CD4-positive, alpha-beta memory T cell (primary cell): ENCODE measurements around the gene UROD. TPM values are rescaled to one million over a fixed set of nuclear protein-coding genes. Genes with fewer than 3 reads are reported as not detected.

ENCODE experiments used
- CTCF ChIA-PET: fragments of 350-600 bp; sonication (Branson Sonifier 250); formaldehyde crosslinking; loops from one replicate; lab custom pipeline; 2021; ENCODE audit warnings: inconsistent platforms; ENCODE audit not compliant: partially characterized antibody; lab: Charles Lee
- POLR2A ChIA-PET: fragments of 350-600 bp; sonication (Branson Sonifier 250); formaldehyde crosslinking; loops from one replicate; lab custom pipeline; 2021; ENCODE audit not compliant: partially characterized antibody; lab: Charles Lee
- DNase-seq, 5 donors: peaks; one replicate each; pipeline versions ENCODE4 v3.0.0 to v3.0.0-alpha.2; 2020 to 2022; ENCODE audit warnings: mixed read lengths in 1 of 5
- H3K27ac ChIP-seq: one replicate; pipeline ENCODE4 v1.7.0; 2013; ENCODE audit warnings: low read depth, low read length
- H3K27me3 ChIP-seq: 2 replicates; pipeline ENCODE4 v1.7.0; 2013; ENCODE audit warnings: mild to moderate bottlenecking, low read length, moderate library complexity; ENCODE audit not compliant: insufficient read depth
- H3K36me3 ChIP-seq: 2 replicates; pipeline ENCODE4 v1.7.0; 2013; ENCODE audit warnings: mild to moderate bottlenecking, low read length, moderate library complexity; ENCODE audit not compliant: insufficient read depth
- H3K4me1 ChIP-seq: 2 replicates; pipeline ENCODE4 v1.7.0; 2013; ENCODE audit warnings: mild to moderate bottlenecking, low read length, moderate library complexity; ENCODE audit not compliant: insufficient read depth
- H3K4me3 ChIP-seq, 2 donors: one replicate each; pipeline ENCODE4 v1.7.0; 2013; ENCODE audit warnings: low read length in 2 of 2, mild to moderate bottlenecking in 1 of 2
- H3K9me3 ChIP-seq, 2 donors: one replicate each; pipeline ENCODE4 v1.7.0; 2013; ENCODE audit warnings: low read length in 2 of 2, control low read depth in 1 of 2; ENCODE audit not compliant: control insufficient read depth in 1 of 2
- H3K27ac Mint-ChIP-seq, 7 donors: one replicate each; pipeline ENCODE4 v1.8.0; 2020 to 2021; ENCODE audit warnings: mixed read lengths in 7 of 7, mild to moderate bottlenecking in 6 of 7, inconsistent platforms in 3 of 7, moderate library complexity in 3 of 7
- H3K27me3 Mint-ChIP-seq, 2 donors: one replicate each; pipeline ENCODE4 v1.8.0; 2020 to 2021; ENCODE audit warnings: mixed read lengths in 2 of 2
- H3K36me3 Mint-ChIP-seq, 2 donors: one replicate each; pipeline ENCODE4 v1.8.0; 2020 to 2021; ENCODE audit warnings: mixed read lengths in 2 of 2, inconsistent platforms in 1 of 2, mild to moderate bottlenecking in 1 of 2
- H3K4me1 Mint-ChIP-seq, 4 donors: one replicate each; pipeline ENCODE4 v1.8.0; 2020 to 2021; ENCODE audit warnings: mixed read lengths in 4 of 4, mild to moderate bottlenecking in 1 of 4
- H3K4me3 Mint-ChIP-seq, 8 donors: one replicate each; pipeline ENCODE4 v1.8.0; 2020 to 2021; ENCODE audit warnings: mixed read lengths in 8 of 8, mild to moderate bottlenecking in 7 of 8, moderate library complexity in 6 of 8, inconsistent platforms in 3 of 8
- H3K9me3 Mint-ChIP-seq, 8 donors: one replicate each; pipeline ENCODE4 v1.8.0; 2020 to 2021; ENCODE audit warnings: mixed read lengths in 8 of 8, mild to moderate bottlenecking in 5 of 8, inconsistent platforms in 3 of 8, moderate library complexity in 1 of 8
- intact Hi-C: fragments of 100-400 bp; cut with micrococcal nuclease; formaldehyde crosslinking; loops from one replicate; pipeline ENCODE4 v1.15.1; 2023
- polyA plus RNA-seq, 2 donors: library from polyadenylated mRNA; unstranded; fragments of 300-500 nt; fragmentation: Illumina TruSeq; gene quantifications; one replicate each; pipeline ENCODE4 v1.2.3, GENCODE V29; 2021
- total RNA-seq, 2 experiments: library from RNA; stranded (reverse); gene quantifications; one replicate each; pipeline ENCODE4 v1.2.3, GENCODE V29; 2021

The UROD gene
- total and polyA plus RNA-seq, 4 experiments from 2014 or later = 46.0 to 114 (median 64.6) TPM

DNA sequence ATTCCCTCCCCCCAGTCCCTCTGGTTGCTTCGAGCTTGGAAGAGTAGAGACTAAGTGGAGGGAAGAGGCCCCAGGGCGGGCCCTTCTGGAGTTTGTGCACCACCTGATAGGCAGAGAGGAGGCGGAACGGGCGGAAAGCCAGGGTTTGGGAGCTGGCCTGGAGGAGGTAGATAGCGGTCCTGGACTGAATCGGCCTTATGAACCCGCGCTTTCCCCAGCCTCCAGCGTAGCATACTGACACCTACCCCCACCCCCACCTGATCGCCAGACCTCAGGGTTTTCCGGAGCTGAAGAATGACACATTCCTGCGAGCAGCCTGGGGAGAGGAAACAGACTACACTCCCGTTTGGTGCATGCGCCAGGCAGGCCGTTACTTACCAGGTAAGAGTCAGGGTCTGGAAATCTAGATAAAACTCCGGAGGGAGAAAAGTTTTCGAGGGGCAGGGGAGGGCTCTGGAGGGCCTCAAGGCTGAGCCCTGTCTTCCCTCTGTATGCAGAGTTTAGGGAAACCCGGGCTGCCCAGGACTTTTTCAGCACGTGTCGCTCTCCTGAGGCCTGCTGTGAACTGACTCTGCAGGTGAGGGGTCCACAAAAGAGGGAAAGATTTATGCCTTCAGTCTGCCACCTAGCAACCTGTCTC, 705 bp downstream of the UROD start:
- Histone ChIP-seq H3K4me3 (peak overlapping the region; percentile 86 to 98), H3K9me3 (no peaks in the 10 kb centered on the region), H3K27me3 (no peaks in the 10 kb centered on the region), H3K36me3 (peaks cover 19% of the 10 kb centered on the region), H3K27ac (peak overlapping the region; percentile 71), H3K4me1 (peaks cover 40% of the 10 kb centered on the region)
- Mint-ChIP-seq H3K36me3 (peaks cover 19 to 42% of the 10 kb centered on the region in 2 donors), H3K9me3 (no peaks in the 10 kb centered on the region), H3K4me3 (peak overlapping the region; percentile 88 to 98 (median 96)), H3K4me1 (peaks cover 29 to 60% (median 48%) of the 10 kb centered on the region in 4 donors), H3K27me3 (no peaks in the 10 kb centered on the region), H3K27ac (peak overlapping the region; percentile 91 to 99 (median 96))
- POLR2A ChIA-PET = interaction anchor here (0.9 to 8.4 kb wide), 21 partner anchors 10 to 571 kb away, joined by 3 to 158 read pairs (median 28); partner anchors contain the start of genes AKR1A1, BTBD19, CCDC163 and EIF2B3
- peak in 3 of 5 donors; percentile 7 to 47 (median 8) for DNase-seq
- intact Hi-C loops = loop anchor here (1.0 to 5.0 kb wide), 7 partner anchors 195 to 675 kb away; partner anchors contain the start of genes MUTYH, RNU5D-1, TOE1 and ZSWIM5
- CTCF ChIA-PET = interaction anchor here (0.9 to 13.1 kb wide), 16 partner anchors 27 to 570 kb away, joined by 3 to 388 read pairs (median 10); partner anchors contain the start of genes EIF2B3, MUTYH, PLK3 and RNU5D-1

DNA sequence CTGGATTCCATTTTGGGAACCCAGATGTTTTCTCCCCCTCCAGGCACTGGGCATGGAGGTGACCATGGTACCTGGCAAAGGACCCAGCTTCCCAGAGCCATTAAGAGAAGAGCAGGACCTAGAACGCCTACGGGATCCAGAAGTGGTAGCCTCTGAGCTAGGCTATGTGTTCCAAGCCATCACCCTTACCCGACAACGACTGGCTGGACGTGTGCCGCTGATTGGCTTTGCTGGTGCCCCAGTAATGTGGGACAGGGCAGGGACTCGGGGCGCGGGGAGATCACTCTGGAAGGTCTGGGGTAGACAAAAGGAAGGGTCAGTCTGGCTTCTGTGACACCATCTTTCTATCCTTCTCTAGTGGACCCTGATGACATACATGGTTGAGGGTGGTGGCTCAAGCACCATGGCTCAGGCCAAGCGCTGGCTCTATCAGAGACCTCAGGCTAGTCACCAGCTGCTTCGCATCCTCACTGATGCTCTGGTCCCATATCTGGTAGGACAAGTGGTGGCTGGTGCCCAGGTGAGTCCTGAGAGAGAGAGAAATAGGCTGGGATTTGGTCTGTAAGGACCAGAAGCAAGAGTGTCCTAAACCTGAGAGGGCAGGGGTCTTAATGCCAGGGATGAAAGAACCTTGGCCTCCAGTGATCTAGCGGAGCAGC, 1.6 kb downstream of the UROD start:
- no peak overlapping the region for H3K4me3 ChIP-seq
- CTCF ChIA-PET = interaction anchor here (0.5 to 13.1 kb wide), 25 partner anchors 8 to 967 kb away, joined by 3 to 388 read pairs (median 4); partner anchors contain the start of genes CCDC163, EIF2B3, MMACHC and MUTYH
- no peak overlapping the region for H3K27ac ChIP-seq
- Mint-ChIP-seq H3K9me3 (no peaks in the 10 kb centered on the region), H3K36me3 (peaks cover 12 to 32% of the 10 kb centered on the region in 2 donors), H3K27ac (peak overlapping the region in 4 of 7 donors; percentile 37 to 91 (median 59)), H3K4me3 (peak overlapping the region in 4 of 8 donors; percentile 25 to 46 (median 26)), H3K4me1 (peaks cover 31 to 60% (median 48%) of the 10 kb centered on the region in 4 donors), H3K27me3 (no peaks in the 10 kb centered on the region)
- DNase-seq = no peak
- peaks cover 40% of the 10 kb centered on the region for H3K4me1 ChIP-seq
- intact Hi-C loops = loop anchor here (1.0 to 5.0 kb wide), 6 partner anchors 194 to 557 kb away; partner anchors contain the start of genes RNU5D-1 and ZSWIM5
- peaks cover 10% of the 10 kb centered on the region for H3K36me3 ChIP-seq
- POLR2A ChIA-PET = interaction anchor here (1.2 to 8.4 kb wide), 15 partner anchors 26 to 508 kb away, joined by 3 to 158 read pairs (median 16); partner anchors contain the start of genes BTBD19, CCDC163, EIF2B3 and MMACHC
- H3K9me3 ChIP-seq = no peaks in the 10 kb centered on the region
- H3K27me3 ChIP-seq = no peaks in the 10 kb centered on the region

DNA sequence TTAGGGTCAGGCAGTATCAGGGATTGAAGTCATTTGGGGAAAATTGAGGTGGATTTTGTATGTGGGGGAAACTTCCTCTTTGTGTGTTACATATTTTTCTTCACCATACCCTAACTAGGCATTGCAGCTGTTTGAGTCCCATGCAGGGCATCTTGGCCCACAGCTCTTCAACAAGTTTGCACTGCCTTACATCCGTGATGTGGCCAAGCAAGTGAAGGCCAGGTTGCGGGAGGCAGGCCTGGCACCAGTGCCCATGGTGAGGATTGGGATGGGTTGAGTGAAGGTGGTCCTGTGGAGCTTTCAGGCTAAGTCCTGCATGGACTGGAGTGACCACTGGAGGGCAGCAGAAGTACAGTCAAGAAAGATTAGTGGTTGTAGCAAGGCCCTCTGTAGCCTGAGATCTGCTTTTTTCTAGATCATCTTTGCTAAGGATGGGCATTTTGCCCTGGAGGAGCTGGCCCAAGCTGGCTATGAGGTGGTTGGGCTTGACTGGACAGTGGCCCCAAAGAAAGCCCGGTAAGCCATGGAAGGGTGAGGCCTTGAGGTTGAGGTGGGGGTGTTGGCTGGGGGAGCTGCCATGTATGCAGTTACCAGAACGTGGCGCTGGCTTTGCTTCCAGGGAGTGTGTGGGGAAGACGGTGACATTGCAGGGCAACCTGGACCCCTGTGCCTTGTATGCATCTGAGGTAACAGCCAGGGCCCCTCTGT, 2.4 kb downstream of the UROD start:
- Histone ChIP-seq H3K4me1 (peaks cover 34% of the 10 kb centered on the region), H3K4me3 (no peak overlapping the region), H3K27ac (no peak overlapping the region), H3K36me3 (peaks cover 2% of the 10 kb centered on the region), H3K27me3 (no peaks in the 10 kb centered on the region), H3K9me3 (no peaks in the 10 kb centered on the region)
- DNase-seq = peak; percentile 76 to 85 (median 78)
- peaks cover 6 to 25% of the 10 kb centered on the region in 2 donors for H3K36me3 Mint-ChIP-seq
- intact Hi-C loops = loop anchor here (1.0 to 5.0 kb wide), 6 partner anchors 193 to 556 kb away; partner anchors contain the start of genes RNU5D-1 and ZSWIM5
- H3K4me3 Mint-ChIP-seq = peak overlapping the region in 7 of 8 donors; percentile 5 to 85 (median 53)
- CTCF ChIA-PET = interaction anchor here (0.5 to 13.1 kb wide), 27 partner anchors 9 to 966 kb away, joined by 3 to 388 read pairs (median 4); partner anchors contain the start of genes CCDC163, EIF2B3, MMACHC and MUTYH
- peak overlapping the region; percentile 17 to 92 (median 84) for H3K27ac Mint-ChIP-seq
- no peaks in the 10 kb centered on the region for H3K27me3 Mint-ChIP-seq
- H3K4me1 Mint-ChIP-seq = peaks cover 30 to 54% (median 40%) of the 10 kb centered on the region in 4 donors
- no peaks in the 10 kb centered on the region for H3K9me3 Mint-ChIP-seq
- POLR2A ChIA-PET = interaction anchor here (0.7 to 8.4 kb wide), 15 partner anchors 27 to 507 kb away, joined by 3 to 158 read pairs (median 5); partner anchors contain the start of genes BTBD19, CCDC163, EIF2B3 and HPDL

DNA sequence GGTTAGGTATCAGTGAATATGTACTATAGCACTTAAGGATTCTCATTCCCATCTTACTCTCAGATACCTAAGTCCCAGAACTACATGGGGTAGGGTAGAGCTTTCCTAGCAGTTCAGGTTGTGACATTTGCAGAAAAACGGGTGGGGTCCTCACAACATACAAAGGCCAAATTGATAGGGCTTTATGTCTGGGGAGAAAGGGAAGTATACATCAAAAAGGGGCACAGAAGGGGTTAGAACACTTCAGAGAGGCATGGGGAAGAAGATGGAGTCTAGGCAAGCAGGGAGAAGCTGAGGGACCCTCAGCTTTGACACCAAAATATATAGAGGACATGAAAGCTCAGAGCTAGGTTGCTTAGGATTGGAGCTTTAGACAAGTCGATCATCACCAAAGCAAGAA, 3.6 kb downstream of the UROD start:
- no peaks in the 10 kb centered on the region for H3K27me3 Mint-ChIP-seq
- CTCF ChIA-PET = interaction anchor here (1.0 to 13.1 kb wide), 6 partner anchors 21 to 476 kb away, joined by 3 to 388 read pairs (median 5); partner anchors contain the start of gene TESK2
- Histone ChIP-seq H3K9me3 (no peaks in the 10 kb centered on the region), H3K4me1 (peaks cover 23% of the 10 kb centered on the region), H3K36me3 (no peaks in the 10 kb centered on the region), H3K27ac (no peak overlapping the region), H3K27me3 (no peaks in the 10 kb centered on the region), H3K4me3 (no peak overlapping the region)
- POLR2A ChIA-PET = interaction anchor here (0.8 to 8.4 kb wide), 4 partner anchors 28 to 342 kb away, joined by 3 to 158 read pairs (median 46); partner anchors contain the start of genes EIF2B3, PLK3 and TMEM53
- H3K9me3 Mint-ChIP-seq = no peaks in the 10 kb centered on the region
- H3K4me1 Mint-ChIP-seq = peaks cover 23 to 42% (median 30%) of the 10 kb centered on the region in 4 donors
- no peak for DNase-seq
- H3K36me3 Mint-ChIP-seq = peaks cover 6 to 15% of the 10 kb centered on the region in 2 donors
- intact Hi-C loops = no loop called here
- peak overlapping the region in 1 of 7 donors; percentile 7 for H3K27ac Mint-ChIP-seq
- H3K4me3 Mint-ChIP-seq = no peak overlapping the region

DNA sequence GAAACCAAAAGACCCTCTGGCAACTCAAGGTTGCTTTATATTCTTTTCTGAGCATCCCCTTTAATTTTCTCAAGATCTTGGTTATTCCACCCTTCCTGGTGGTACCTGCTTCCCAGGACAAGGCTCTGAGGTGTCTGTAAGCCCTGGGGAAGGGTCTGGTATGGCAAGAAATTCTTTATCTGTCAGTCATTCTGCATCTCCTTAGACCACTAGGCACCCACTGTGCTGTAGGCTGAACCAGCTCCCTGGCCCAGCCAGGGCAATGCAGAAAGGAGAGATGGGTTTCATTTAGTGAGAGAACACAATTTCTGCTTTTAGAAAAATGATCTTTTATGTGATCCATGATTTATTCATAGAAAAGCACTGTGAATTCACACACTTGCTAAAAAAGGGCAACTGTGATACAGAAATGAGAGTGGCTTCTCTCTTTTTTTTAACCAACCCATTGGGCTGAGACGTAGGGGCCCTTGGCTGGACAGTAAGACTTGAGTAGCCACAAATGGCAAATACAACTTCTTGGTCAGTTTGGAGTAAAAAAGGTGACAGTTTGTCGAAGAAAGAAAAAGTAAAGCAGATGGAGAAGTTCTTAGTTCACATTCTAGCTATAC, 4.1 kb downstream of the UROD start:
- ChIA-PET CTCF (interaction anchor here (1.0 to 13.1 kb wide), 7 partner anchors 8 to 476 kb away, joined by 3 to 388 read pairs (median 4); partner anchors contain the start of gene TESK2), POLR2A (interaction anchor here (0.8 to 8.4 kb wide), 3 partner anchors 216 to 342 kb away, joined by 3 to 158 read pairs (median 11); partner anchors contain the start of genes PLK3 and TMEM53)
- Histone ChIP-seq H3K4me3 (no peak overlapping the region), H3K27ac (no peak overlapping the region), H3K4me1 (peaks cover 22% of the 10 kb centered on the region), H3K36me3 (no peaks in the 10 kb centered on the region), H3K9me3 (no peaks in the 10 kb centered on the region), H3K27me3 (no peaks in the 10 kb centered on the region)
- DNase-seq = no peak
- Mint-ChIP-seq H3K27me3 (no peaks in the 10 kb centered on the region), H3K36me3 (peaks cover 6 to 14% of the 10 kb centered on the region in 2 donors), H3K4me3 (no peak overlapping the region), H3K4me1 (peaks cover 22 to 41% (median 29%) of the 10 kb centered on the region in 4 donors), H3K9me3 (no peaks in the 10 kb centered on the region), H3K27ac (peak overlapping the region in 1 of 7 donors; percentile 19)
- intact Hi-C loops = no loop called here

DNA sequence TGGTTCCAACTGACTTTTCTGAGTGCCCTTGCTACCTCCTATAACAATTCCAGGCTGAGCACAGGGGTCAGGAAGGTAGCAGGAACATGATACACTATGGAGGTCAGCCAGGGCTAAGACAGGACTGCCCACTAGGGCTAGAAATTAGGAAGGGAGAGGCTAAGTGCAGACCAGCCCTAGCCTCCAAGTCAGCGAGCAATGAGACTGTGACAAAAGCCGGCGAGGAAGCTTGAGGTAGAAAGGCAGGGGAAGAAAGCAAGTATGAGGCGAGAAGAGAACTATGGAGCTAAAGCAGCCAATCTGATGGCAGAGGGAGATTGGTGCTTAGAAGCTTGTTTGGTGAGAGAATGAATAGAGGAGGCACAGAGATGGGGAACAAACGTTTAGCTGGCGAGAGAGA, 4.7 kb downstream of the UROD start:
- POLR2A ChIA-PET = interaction anchor here (8.4 kb wide), 1 partner anchor 284 kb away, joined by 158 read pairs; no protein-coding TSS in a partner anchor
- H3K4me1 ChIP-seq = peaks cover 16% of the 10 kb centered on the region
- no peaks in the 10 kb centered on the region for H3K9me3 ChIP-seq
- peaks cover 6 to 10% of the 10 kb centered on the region in 2 donors for H3K36me3 Mint-ChIP-seq
- H3K27me3 ChIP-seq = no peaks in the 10 kb centered on the region
- H3K4me3 Mint-ChIP-seq = no peak overlapping the region
- DNase-seq = no peak
- H3K27ac Mint-ChIP-seq = peak overlapping the region in 1 of 7 donors; percentile 85
- H3K9me3 Mint-ChIP-seq = no peaks in the 10 kb centered on the region
- intact Hi-C loops = no loop called here
- peaks cover 17 to 35% (median 24%) of the 10 kb centered on the region in 4 donors for H3K4me1 Mint-ChIP-seq
- H3K4me3 ChIP-seq = no peak overlapping the region
- no peaks in the 10 kb centered on the region for H3K27me3 Mint-ChIP-seq
- H3K27ac ChIP-seq = no peak overlapping the region
- H3K36me3 ChIP-seq = no peaks in the 10 kb centered on the region
- CTCF ChIA-PET = interaction anchor here (1.4 to 13.1 kb wide), 6 partner anchors 9 to 475 kb away, joined by 3 to 388 read pairs (median 4); partner anchors contain the start of gene TESK2
